Gastroesophageal sphincter (tissue), 3 donors: ENCODE measurements around the gene ZDHHC20.

Experiments
- CTCF ChIP-seq, 4 experiments: fragments of 200-600 bp in 2 of 4; fragments of 450-650 bp in 2 of 4; sonication (generic) in 1 of 4; IDR thresholded peaks; one replicate each; pipeline ENCODE4 v1.5.1; 2017 to 2019; ENCODE audit warnings: antibody characterized with exemption in 4 of 4, mild to moderate bottlenecking in 2 of 4, moderate library complexity in 2 of 4
- EP300 ChIP-seq: sonication (generic); formaldehyde crosslinking; IDR thresholded peaks from one replicate; pipeline ENCODE4 v1.6.1; 2017; ENCODE audit warnings: antibody characterized with exemption, mild to moderate bottlenecking
- POLR2A ChIP-seq, 2 donors: fragments of 450-650 bp; IDR thresholded peaks; one replicate each; pipeline ENCODE4 v1.6.1; 2017; ENCODE audit warnings: antibody characterized with exemption in 2 of 2, mild to moderate bottlenecking in 2 of 2, moderate library complexity in 1 of 2

GRCh38 chr13:21481359-21481758 is 22.3 kb upstream of the ZDHHC20 start:
- TF ChIP-seq POLR2A (IDR thresholded peaks at IDR 0.05) (no peak), CTCF (IDR thresholded peaks at IDR 0.05) (no peak), EP300 (no peak)
